Measurements from ENCODE around the gene MS4A8.

DNA sequence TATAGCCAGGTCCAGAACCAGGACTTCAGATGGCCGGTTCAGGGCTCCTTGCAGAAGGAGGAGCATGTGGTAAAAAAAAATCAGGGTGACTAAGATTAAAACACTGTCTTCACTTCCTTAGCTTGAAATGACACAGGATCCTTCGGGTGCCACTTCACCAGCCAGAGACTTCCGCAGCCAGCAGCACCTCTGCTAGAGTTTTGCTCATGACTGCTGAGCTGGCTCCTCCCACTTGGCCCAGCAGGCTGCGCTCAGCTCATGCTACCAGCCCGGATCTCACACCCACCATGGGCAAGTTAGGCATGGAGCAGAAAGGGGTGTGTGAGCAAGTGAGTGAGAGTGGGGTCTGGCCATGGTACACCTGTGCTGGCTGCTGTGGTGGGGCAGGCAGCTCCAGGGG is 18.5 kb downstream of the MS4A8 start:
- TF ChIP-seq NR1H2 (CRISPR knock-in tag; IDR thresholded peaks at IDR 0.05; ENCODE audit: borderline replicate concordance, low read depth) (no peak), POLR2AphosphoS5 (IDR thresholded peaks at IDR 0.05; ENCODE audit: low read depth, low read length) (no peak), ZNF614 (CRISPR knock-in tag; IDR thresholded peaks at IDR 0.05; ENCODE audit: borderline replicate concordance) (no peak), ZFX (CRISPR knock-in tag; IDR thresholded peaks at IDR 0.05; ENCODE audit: low read depth) (no peak), RFX3 (CRISPR knock-in tag; IDR thresholded peaks at IDR 0.05) (no peak), MAFF (IDR thresholded peaks at IDR 0.05; ENCODE audit: low read depth, low read length) (no peak), NFE2L2 (IDR thresholded peaks at IDR 0.05; ENCODE audit: low read length) (no peak), GATAD1 (CRISPR knock-in tag; IDR thresholded peaks at IDR 0.05) (no peak), MAZ (IDR thresholded peaks at IDR 0.05; ENCODE audit: borderline replicate concordance, low read depth, low read length) (no peak), MAZ (CRISPR knock-in tag; IDR thresholded peaks at IDR 0.05; ENCODE audit: low read depth) (no peak)
- TF ChIP-seq, protein P1, sequence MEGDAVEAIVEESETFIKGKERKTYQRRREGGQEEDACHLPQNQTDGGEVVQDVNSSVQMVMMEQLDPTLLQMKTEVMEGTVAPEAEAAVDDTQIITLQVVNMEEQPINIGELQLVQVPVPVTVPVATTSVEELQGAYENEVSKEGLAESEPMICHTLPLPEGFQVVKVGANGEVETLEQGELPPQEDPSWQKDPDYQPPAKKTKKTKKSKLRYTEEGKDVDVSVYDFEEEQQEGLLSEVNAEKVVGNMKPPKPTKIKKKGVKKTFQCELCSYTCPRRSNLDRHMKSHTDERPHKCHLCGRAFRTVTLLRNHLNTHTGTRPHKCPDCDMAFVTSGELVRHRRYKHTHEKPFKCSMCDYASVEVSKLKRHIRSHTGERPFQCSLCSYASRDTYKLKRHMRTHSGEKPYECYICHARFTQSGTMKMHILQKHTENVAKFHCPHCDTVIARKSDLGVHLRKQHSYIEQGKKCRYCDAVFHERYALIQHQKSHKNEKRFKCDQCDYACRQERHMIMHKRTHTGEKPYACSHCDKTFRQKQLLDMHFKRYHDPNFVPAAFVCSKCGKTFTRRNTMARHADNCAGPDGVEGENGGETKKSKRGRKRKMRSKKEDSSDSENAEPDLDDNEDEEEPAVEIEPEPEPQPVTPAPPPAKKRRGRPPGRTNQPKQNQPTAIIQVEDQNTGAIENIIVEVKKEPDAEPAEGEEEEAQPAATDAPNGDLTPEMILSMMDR (CRISPR knock-in tag; IDR thresholded peaks at IDR 0.05): no peak
- TF ChIP-seq, protein P2, sequence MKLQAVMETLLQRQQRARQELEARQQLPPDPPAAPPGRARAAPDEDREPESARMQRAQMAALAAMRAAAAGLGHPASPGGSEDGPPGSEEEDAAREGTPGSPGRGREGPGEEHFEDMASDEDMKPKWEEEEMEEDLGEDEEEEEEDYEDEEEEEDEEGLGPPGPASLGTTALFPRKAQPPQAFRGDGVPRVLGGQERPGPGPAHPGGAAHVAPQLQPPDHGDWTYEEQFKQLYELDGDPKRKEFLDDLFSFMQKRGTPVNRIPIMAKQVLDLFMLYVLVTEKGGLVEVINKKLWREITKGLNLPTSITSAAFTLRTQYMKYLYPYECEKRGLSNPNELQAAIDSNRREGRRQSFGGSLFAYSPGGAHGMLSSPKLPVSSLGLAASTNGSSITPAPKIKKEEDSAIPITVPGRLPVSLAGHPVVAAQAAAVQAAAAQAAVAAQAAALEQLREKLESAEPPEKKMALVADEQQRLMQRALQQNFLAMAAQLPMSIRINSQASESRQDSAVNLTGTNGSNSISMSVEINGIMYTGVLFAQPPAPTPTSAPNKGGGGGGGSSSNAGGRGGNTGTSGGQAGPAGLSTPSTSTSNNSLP (IDR thresholded peaks at IDR 0.05; ENCODE audit: low read depth, low read length): no peak
- TF ChIP-seq, protein P3, sequence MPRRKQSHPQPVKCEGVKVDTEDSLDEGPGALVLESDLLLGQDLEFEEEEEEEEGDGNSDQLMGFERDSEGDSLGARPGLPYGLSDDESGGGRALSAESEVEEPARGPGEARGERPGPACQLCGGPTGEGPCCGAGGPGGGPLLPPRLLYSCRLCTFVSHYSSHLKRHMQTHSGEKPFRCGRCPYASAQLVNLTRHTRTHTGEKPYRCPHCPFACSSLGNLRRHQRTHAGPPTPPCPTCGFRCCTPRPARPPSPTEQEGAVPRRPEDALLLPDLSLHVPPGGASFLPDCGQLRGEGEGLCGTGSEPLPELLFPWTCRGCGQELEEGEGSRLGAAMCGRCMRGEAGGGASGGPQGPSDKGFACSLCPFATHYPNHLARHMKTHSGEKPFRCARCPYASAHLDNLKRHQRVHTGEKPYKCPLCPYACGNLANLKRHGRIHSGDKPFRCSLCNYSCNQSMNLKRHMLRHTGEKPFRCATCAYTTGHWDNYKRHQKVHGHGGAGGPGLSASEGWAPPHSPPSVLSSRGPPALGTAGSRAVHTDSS (CRISPR knock-in tag; conservative IDR thresholded peaks at IDR 0.05): no peak
- TF ChIP-seq, protein P4, sequence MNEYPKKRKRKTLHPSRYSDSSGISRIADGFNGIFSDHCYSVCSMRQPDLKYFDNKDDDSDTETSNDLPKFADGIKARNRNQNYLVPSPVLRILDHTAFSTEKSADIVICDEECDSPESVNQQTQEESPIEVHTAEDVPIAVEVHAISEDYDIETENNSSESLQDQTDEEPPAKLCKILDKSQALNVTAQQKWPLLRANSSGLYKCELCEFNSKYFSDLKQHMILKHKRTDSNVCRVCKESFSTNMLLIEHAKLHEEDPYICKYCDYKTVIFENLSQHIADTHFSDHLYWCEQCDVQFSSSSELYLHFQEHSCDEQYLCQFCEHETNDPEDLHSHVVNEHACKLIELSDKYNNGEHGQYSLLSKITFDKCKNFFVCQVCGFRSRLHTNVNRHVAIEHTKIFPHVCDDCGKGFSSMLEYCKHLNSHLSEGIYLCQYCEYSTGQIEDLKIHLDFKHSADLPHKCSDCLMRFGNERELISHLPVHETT (CRISPR knock-in tag; conservative IDR thresholded peaks at IDR 0.05): no peak
